GM21360 (cell line): Measurements from ENCODE around the gene BTF3.
A peak's percentile ranks its signal among the peaks of the same experiment; 100 is the strongest.
"Not testable (repeated sequence)": the region's sequence is repeated elsewhere in the genome, so short reads cannot be mapped to it uniquely, and the experiment has no call there.

Experiments used
- ATAC-seq: cut with Tn5 transposase; IDR thresholded peaks from one replicate; pipeline ENCODE4 v1.9.1; 2021; ENCODE audit warnings: mild to moderate bottlenecking, moderate library complexity; ENCODE audit not compliant: unreplicated experiment

The BTF3 gene

DNA sequence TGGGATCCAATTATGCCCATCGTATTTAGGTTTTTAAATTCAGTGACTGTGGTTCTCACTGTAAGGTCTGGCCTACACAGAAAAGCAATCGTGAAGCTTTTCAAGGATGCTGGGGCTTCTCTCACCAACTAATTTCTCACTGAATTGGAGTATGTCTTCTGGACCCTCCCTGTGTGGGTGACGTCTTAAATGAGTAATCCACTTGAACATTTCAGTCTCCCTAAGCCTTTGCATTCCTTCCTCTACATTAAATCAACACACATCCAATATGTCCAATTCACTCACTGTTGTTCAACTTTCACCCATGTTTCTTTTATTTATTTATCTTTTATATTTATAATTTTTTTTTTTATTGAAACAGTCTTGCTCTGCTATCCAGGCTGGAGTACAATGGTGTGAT is 12.5 kb upstream of the BTF3 start:
- no peak for ATAC-seq

- ATAC-seq = no peak
Measured at GRCh38 chr5:73486119-73486899, 11.9 kb upstream of the BTF3 start.

DNA sequence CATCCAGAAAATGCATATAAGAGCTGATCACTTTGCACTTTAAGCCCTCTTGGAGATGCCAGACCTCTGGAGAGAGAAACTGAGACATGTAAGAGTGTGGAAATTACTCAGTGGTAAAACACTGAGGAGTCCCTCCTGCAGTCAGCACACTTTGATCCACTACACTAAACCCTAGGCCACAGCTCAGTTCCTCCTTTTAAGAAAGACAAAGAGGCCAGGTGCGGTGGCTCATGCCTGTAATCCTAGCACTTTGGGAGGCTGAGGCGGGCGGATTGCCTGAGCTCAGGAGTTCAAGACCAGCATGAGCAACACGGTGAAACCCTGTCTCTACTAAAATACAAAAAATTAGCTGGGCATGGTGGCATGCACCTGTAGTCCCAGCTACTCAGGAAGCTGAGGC is 11.0 kb upstream of the BTF3 start:
- not testable (repeated sequence) for ATAC-seq

- no peak for ATAC-seq
Measured at GRCh38 chr5:73487815-73488214, 10.4 kb upstream of the BTF3 start.

GRCh38 chr5:73488806-73489205 is 9.4 kb upstream of the BTF3 start:
- no peak for ATAC-seq

GRCh38 chr5:73490088-73490487 is 8.2 kb upstream of the BTF3 start:
- ATAC-seq = no peak

DNA sequence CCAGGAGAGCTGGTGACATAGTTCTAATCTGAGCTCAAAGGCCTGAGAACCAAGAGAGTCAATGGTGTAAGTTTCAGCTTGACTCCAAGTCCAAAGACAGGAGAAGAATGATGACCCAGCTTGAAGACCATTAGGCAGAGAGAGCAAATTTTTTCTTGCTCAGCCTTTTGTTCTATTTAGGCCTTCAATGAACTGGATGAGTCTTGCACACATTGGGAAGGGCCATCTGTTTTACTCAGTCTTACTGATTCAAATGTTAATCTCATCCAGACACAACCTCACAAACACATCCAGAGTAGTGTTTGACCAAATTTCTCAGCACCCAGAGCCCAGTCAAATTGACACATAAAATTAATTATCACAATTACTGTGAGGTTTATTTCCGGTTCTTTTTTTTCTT is 7.1 kb upstream of the BTF3 start:
- ATAC-seq = no peak

DNA sequence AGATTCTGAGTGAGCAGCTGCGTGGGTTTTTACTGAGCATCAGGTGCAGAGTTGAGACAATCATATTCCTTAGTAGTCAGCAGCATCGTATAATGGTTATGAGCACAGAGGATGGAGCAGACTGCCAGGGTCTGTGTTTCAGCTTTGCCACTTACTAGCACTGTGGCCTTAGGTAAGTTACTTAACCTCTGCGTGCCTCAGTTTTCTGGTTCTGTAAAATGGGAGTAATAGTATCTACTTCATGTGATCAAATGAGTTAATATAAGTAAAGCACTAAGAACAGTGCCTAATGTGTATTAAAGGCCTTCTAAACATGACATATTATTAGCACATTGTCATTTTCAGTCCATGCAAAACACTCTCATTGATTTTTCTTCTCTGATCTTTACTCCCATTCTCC is 4.8 kb upstream of the BTF3 start:
- ATAC-seq = no peak

DNA sequence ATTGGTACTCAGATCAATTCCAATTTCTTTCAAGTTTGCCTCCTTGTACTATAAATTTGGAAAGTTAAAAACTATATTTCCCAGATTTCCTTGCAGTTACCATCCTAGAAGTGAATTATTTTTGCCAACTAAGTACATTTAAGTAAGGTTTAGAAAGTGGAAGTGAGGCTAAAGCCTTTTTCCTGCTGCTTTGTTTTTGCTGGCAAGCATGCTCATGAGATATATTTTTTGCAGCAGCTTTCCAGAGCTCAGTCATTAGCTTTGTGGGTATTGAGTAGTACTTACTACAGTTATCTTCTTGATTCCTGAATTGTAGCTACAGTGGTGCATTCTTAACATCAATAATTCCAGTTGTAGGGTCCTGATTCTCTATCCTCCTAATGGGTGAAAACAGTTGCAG is 3.5 kb upstream of the BTF3 start:
- no peak for ATAC-seq

DNA sequence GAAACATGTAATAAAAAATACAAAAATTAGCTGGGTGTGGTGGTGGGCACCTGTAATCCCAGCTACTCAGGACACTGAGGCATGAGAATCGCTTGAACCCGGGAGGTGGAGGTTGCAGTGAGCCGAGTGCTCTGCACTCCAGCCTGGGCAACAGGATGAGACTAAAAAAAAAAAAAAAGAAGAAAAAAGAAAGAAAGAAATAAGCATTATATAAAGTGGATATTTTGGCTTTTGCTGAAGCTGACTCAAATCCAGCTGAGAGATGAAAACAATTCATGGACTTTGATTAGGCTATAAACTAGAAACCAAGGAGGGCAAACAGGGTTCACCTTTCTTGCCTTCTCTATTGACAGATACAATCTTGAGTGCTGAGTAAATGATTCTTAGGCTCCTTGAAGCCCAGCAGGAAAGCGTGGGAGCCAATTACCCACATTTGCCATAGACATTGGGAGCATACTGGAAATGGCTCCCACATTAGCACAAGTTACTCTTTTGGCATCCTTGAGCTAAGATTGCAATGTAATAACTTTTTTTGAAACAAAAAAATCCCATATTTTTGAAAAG is 2.4 kb upstream of the BTF3 start:
- no peak for ATAC-seq

DNA sequence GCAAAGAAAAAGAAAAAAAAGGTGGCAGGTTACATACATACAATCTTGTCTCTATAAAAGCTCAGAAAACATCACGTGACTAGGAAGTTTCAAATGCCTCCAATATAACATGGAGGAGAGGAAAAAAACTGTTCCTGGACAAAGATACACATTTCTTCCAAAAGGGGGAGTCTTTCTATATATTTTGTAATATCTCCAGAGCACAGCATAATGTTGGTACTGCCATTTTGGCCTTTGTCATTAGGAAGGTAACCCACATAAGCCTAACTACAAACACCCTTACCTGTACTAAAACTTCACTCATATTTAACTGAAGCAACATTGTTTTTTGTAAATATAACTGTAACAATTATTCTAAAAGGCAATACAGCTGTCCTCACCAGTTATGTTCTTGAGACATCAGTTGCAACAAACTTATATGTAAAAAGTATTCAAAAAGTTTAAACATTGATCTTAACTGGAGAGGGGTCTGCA is 1.2 kb upstream of the BTF3 start:
- no peak for ATAC-seq

DNA sequence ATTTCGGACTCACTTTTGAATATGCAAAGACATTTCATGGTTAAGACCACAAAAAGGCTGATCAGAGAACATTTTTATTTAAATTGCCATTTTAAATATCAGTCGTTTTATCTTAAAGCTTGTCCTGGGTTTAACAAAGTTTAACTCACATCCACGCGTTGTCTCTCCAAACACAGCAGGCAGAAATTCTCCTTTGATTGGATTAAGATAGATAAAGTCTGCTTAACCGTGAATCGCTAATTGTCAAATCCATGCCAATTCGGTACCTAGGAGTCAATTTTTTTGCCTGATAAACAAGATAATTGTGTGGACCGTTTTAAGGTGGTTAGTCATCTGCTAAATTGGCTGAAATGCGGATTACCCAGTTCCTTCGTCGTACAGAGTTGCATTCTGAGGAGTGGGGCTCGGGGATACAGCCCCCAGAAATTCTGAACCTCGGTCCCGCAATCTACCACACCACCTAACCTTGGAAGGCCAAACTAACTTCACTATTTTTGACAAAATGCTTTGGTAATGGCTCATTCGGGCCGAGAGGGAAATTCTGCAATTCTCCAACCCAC is 665 bp upstream of the BTF3 start:
- ATAC-seq = peak; percentile 4

DNA sequence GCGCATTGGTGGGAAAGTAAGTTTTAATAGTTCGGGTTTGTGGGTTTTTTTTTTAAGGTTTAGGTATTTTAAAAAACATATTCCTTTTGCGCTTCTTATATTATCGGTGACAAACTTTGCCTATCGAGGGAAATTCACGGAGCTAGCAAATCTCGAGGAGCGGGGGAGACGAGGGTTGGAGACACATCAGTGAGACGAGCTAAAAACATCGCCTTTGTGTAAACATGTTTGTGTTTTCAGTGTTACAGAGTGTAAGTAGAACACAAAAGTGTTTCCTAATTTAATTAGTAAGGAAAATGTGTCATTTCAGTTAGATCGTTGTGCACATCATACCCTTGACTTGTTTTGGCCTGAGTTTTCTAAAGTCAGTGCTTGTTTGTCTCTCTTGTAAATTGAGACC is 945 bp downstream of the BTF3 start:
- no peak for ATAC-seq

DNA sequence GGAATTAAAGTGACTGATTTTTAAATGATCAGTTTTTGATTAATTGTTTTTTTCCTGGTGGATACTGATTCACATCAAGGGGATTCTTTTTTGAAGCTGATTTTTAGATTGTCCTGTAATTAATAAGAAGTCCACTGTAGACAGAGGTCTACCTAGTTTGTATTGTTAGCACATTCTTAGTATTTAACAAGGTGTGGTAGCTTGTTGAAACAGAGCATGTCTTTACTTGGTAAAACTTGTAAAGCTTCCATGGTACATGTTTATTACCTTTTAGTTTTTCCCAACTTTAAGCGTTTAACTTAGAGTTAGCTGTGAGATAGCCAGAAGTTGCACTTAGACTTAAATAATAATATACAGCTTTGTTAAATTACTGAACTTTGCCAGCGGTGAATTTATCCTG is 1.5 kb downstream of the BTF3 start:
- no peak for ATAC-seq

DNA sequence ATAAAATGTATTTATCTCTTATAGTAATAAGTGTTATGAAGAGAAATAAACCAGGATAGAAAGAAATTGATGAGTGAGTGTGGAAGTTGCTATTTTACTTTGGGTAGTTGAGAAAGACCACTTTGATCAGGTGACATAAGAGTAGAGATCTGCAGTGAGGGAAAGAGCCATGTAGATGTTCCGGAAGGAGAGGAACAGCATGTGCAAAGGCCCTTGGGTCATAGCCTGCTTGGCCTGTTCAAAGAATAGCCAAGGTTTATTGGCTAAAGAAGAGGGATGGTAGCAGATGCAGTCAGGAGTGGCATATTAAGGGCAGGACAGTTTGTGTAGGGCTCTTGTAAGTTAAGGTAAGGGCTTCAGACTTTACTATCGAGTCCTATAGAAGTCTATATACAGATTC is 3.2 kb downstream of the BTF3 start:
- ATAC-seq = no peak

DNA sequence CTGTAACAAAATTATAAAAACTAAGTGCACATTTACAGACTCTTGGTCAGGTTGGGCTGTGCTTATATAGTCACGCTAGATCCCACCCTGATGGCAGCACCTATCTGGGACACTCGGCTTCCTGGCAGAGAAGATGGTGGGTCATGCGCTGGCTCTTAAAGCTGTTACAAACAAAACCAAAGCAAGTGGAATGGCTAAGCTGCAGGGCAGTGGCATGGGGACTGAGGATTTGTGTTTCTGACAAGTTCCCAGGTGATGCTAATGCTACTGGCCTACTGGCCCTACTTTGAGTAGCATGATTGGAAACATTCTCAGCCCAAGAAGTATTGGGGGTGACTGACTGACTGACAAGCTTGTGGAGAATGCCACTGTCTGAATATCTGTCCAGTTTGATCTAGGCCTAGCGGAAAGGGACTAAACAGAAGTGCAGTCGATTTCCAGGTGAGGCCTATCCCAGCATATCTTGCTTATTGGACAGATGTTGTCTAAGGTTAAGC is 8.3 kb downstream of the BTF3 start:
- ATAC-seq = no peak

- no peak for ATAC-seq
Measured at GRCh38 chr5:73507062-73507461, 8.8 kb downstream of the BTF3 start.

- not testable (repeated sequence) for ATAC-seq
Measured at GRCh38 chr5:73508521-73508920, 10.3 kb downstream of the BTF3 start.

DNA sequence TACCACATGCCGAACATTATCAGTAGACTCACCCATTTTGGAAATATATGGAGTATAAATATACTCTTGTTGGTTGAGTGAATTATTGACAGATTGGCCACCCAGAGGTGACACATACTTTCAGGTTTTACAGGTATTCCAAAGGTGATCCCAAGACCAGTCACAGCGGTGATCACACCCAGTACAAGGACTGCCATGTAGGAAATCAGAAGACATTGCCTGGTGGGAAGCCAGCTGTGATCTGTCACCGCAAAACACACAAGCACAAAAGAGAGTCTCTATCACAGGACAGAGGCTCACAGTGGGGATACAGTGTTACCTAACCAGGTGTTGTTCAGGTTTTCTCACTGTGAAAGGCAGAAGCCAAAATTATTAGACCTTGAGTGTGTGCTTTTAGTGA is 15.8 kb downstream of the BTF3 start:
- no peak for ATAC-seq

GRCh38 chr5:73514418-73514817 is 16.2 kb downstream of the BTF3 start:
- no peak for ATAC-seq

- ATAC-seq = no peak
Measured at GRCh38 chr5:73515232-73515631, 17.0 kb downstream of the BTF3 start.
